HepG2 (cell line): ENCODE measurements around the gene TMCC1. TPM values are rescaled to one million over a fixed set of nuclear protein-coding genes. Genes with fewer than 3 reads are reported as not detected.
"Not testable (repeated sequence)": the region's sequence is repeated elsewhere in the genome, so short reads cannot be mapped to it uniquely, and the experiment has no call there.

ENCODE experiments used
- ATAC-seq: fragments of 200-7000 bp; cut with Tn5 transposase; 3 replicates; pipeline ENCODE4 v1.9.1; 2020; ENCODE audit warnings: mild to moderate bottlenecking, moderate library complexity
- BruUV-seq: library from RNA; stranded (reverse); fragments of 400-500 nt; replicated peaks from 2 replicates; lab custom pipeline; 2021; lab: Mats Ljungman, UMichigan
- CTCF ChIA-PET: fragments of 300-600 bp; formaldehyde crosslinking; extraction: SDS; loops from one replicate; lab custom pipeline; 2021; ENCODE audit warnings: low total read pairs, inconsistent platforms, low intra/inter-chr PET ratio; lab: Yijun Ruan, JAX
- POLR2A ChIA-PET: fragments of 350-600 bp; sonication (Branson Sonifier 250); formaldehyde crosslinking; loops from one replicate; lab custom pipeline; 2020; ENCODE audit warnings: antibody characterized with exemption, inconsistent platforms; lab: Yijun Ruan, JAX
- DNase-seq: peaks from one replicate; pipeline ENCODE4 v3.0.0-alpha.2; 2015; ENCODE audit warnings: low spot score
- FAIRE-seq: peaks from 3 replicates; lab custom pipeline; 2011; peaks lifted over from hg19 to GRCh38; lab: Jason Lieb, UNC
- H2AFZ ChIP-seq: one replicate; pipeline ENCODE4 v1.6.1; 2011; ENCODE audit warnings: low read length, inconsistent platforms
- H3K27ac ChIP-seq: fragments of 300-600 bp; 3 replicates; pipeline ENCODE4 v1.8.0; 2011; ENCODE audit warnings: mixed run types, mild to moderate bottlenecking, mixed read lengths, low read length, inconsistent platforms; ENCODE audit not compliant: insufficient read depth; ENCODE audit errors: extremely low read length
- H3K27me3 ChIP-seq, 2 experiments: fragments of 200-600 bp in 1 of 2; 2 replicates in 1 of 2; 3 replicates in 1 of 2; pipeline versions ENCODE4 v1.6.0 to v1.8.0; 2011; ENCODE audit warnings: low read length in 2 of 2, mild to moderate bottlenecking in 2 of 2, moderate library complexity in 2 of 2, inconsistent platforms in 1 of 2; ENCODE audit not compliant: insufficient read depth in 2 of 2, control insufficient read depth in 1 of 2
- H3K36me3 ChIP-seq, 2 experiments: fragments of 200-600 bp in 1 of 2; replicated peaks in 1 of 2; 2 replicates in 1 of 2; 3 replicates in 1 of 2; pipeline versions ENCODE4 v1.5.1 to v1.8.0; 2011; ENCODE audit warnings: low read length in 2 of 2, inconsistent platforms in 1 of 2; ENCODE audit not compliant: insufficient read depth in 2 of 2, control insufficient read depth in 1 of 2
- H3K4me1 ChIP-seq: 2 replicates; pipeline ENCODE4 v1.5.1; 2012; ENCODE audit warnings: low read length, inconsistent platforms; ENCODE audit not compliant: insufficient read depth
- H3K4me2 ChIP-seq: 2 replicates; pipeline ENCODE4 v1.6.0; 2011; ENCODE audit warnings: low read depth, low read length, inconsistent platforms
- H3K4me3 ChIP-seq, 3 experiments: fragments of 200-600 bp in 1 of 3; sonication (generic), shearing (Covaris generic) in 1 of 3; replicated peaks in 1 of 3; 2 replicates each; pipeline ENCODE4 v1.5.1; 2011 to 2016; ENCODE audit warnings: low read length in 3 of 3, inconsistent platforms in 2 of 3, low read depth in 2 of 3, mild to moderate bottlenecking in 2 of 3, control low read depth in 1 of 3, mixed read lengths in 1 of 3; ENCODE audit not compliant: insufficient read depth in 1 of 3
- H3K79me2 ChIP-seq: one replicate; pipeline ENCODE4 v1.6.1; 2011; ENCODE audit warnings: low read length, inconsistent platforms; ENCODE audit not compliant: insufficient read depth
- H3K9ac ChIP-seq: 2 replicates; pipeline ENCODE4 v1.6.0; 2011; ENCODE audit warnings: mild to moderate bottlenecking, low read depth, low read length, inconsistent platforms; ENCODE audit not compliant: insufficient read depth
- H3K9me3 ChIP-seq: 2 replicates; pipeline ENCODE4 v1.5.1; 2012; ENCODE audit warnings: mild to moderate bottlenecking, low read length
- H4K20me1 ChIP-seq: 2 replicates; pipeline ENCODE4 v1.6.0; 2011; ENCODE audit warnings: inconsistent platforms, mild to moderate bottlenecking, low read length, moderate library complexity; ENCODE audit not compliant: insufficient read depth
- GATAD1 ChIP-seq: IDR thresholded peaks from 2 replicates; pipeline ENCODE4 v1.6.1; 2016; ENCODE audit warnings: missing genetic modification reagents, missing compliant biosample characterization
- RBM39 ChIP-seq: fragments of 200-400 bp; formaldehyde crosslinking; IDR thresholded peaks from one replicate; pipeline ENCODE4 v1.6.1; 2018; ENCODE audit warnings: antibody characterized with exemption, mild to moderate bottlenecking, low read depth, low read length; ENCODE audit not compliant: poor library complexity, severe bottlenecking
- SRSF4 ChIP-seq: fragments of 200-400 bp; formaldehyde crosslinking; IDR thresholded peaks from one replicate; pipeline ENCODE4 v1.6.1; 2018; ENCODE audit warnings: mild to moderate bottlenecking, low read depth, low read length, moderate library complexity; ENCODE audit not compliant: poor library complexity, severe bottlenecking
- THAP9 ChIP-seq: sonication (generic); formaldehyde crosslinking; IDR thresholded peaks from 2 replicates; pipeline ENCODE4; 2020; ENCODE audit warnings: missing genetic modification reagents, mild to moderate bottlenecking, borderline replicate concordance
- ZNF510 ChIP-seq: sonication (generic); formaldehyde crosslinking; IDR thresholded peaks from 2 replicates; pipeline ENCODE4 v1.4.0; 2020; ENCODE audit warnings: low read depth, mild to moderate bottlenecking, missing genetic modification reagents
- WGBS: methylation state at CpG from one replicate; pipeline ENCODE4 v1.1.6; 2017; ENCODE audit warnings: low lambda C conversion rate; 5-methylcytosine and 5-hydroxymethylcytosine counted together
- in situ Hi-C: cut with HindIII; loops from 2 replicates; pipeline ENCODE4 v1.10.0; 2017; ENCODE audit warnings: low pct_unique_long_range_greater_than_20kb; ENCODE audit not compliant: extremely low pct_ligation_motif_present
- intact Hi-C: fragments of 100-400 bp; cut with micrococcal nuclease; formaldehyde crosslinking; loops from one replicate; pipeline ENCODE4 v1.10.0; 2022; ENCODE audit not compliant: unreplicated experiment
- polyA plus RNA-seq, 8 experiments: library from polyadenylated mRNA; depleted of rRNA in 3 of 8; stranded (reverse) in 7 of 8; unstranded in 1 of 8; fragments of >200 nt; fragmentation: Illumina TruSeq in 4 of 8; extraction: Trizol in 4 of 8; gene quantifications; 2 replicates each; pipeline versions ENCODE4 v1.2.1 to v1.2.3, GENCODE V29; 2011 to 2016; ENCODE audit warnings: low read depth in 4 of 8, missing spikeins in 1 of 8, mixed read lengths in 1 of 8; ENCODE audit not compliant: insufficient read depth in 1 of 8
- total RNA-seq, 5 experiments: library from RNA; depleted of rRNA; stranded (reverse); fragments of >200 nt; fragmentation: Illumina TruSeq; extraction: Trizol; gene quantifications; 2 replicates each; pipeline ENCODE4 v1.2.3, GENCODE V29; 2016; ENCODE audit warnings: low read depth in 1 of 5

The TMCC1 gene
- total and polyA plus RNA-seq, 2 of the 13 experiments (the other 11 are each of a cell fraction or from before 2014, with no cell fraction given), result 12.1 to 264 TPM

- ChIA-PET CTCF (no interaction called here), POLR2A (no interaction called here)
- Histone ChIP-seq H4K20me1 (no peaks in the 10 kb centered on the region), H3K4me1 (peaks cover 11% of the 10 kb centered on the region), H3K36me3 (no peaks in the 10 kb centered on the region), H3K9me3 (peaks cover 12% of the 10 kb centered on the region), H3K4me2 (no peak overlapping the region), H3K9ac (no peak overlapping the region), H2AFZ (no peak overlapping the region), H3K27me3 (peaks cover 0 to 2% of the 10 kb centered on the region in 2 experiments; a peak in 1 of 5 replicates), H3K4me3 (no peak overlapping the region), H3K79me2 (no peaks in the 10 kb centered on the region), H3K27ac (no peak overlapping the region)
- in situ Hi-C loops, result no loop called here
- ATAC-seq, result no peak
- no peak for DNase-seq
- TF ChIP-seq GATAD1, result no peak
- TF ChIP-seq RBM39, result no peak
- TF ChIP-seq THAP9, result no peak
- no peak for TF ChIP-seq ZNF510 (CRISPR knock-in tag)
- TF ChIP-seq SRSF4, result no peak
- intact Hi-C loops, result no loop called here
- no peak for FAIRE-seq
- no TSS peak for BruUV-seq
Observed at GRCh38 chr3:129911261-129911861, 17.9 kb upstream of the TMCC1 start.

- H3K79me2 ChIP-seq, FAIRE-seq, DNase-seq, BruUV-seq, H3K9ac ChIP-seq, H3K27me3 ChIP-seq, intact Hi-C loops, H2AFZ ChIP-seq, H3K36me3 ChIP-seq, in situ Hi-C loops, CTCF ChIA-PET, H3K27ac ChIP-seq, H4K20me1 ChIP-seq, H3K4me2 ChIP-seq, ATAC-seq, H3K4me3 ChIP-seq: not testable (repeated sequence)
- POLR2A ChIA-PET, result interaction anchor here (1.3 kb wide), 1 partner anchor 16 kb away, joined by 3 read pairs; the partner anchor contains the start of gene TMCC1
- Histone ChIP-seq H3K4me1 (peaks cover 11% of the 10 kb centered on the region), H3K9me3 (peaks cover 26% of the 10 kb centered on the region)
- WGBS, result 62% methylated on average over 4 of the region's 4 CpGs
Observed at GRCh38 chr3:129909235-129909634, 15.7 kb upstream of the TMCC1 start.
